Neural progenitor cell (in vitro differentiated cells): ENCODE measurements around the gene MYO1E. TPM values are rescaled to one million over a fixed set of nuclear protein-coding genes. Genes with fewer than 3 reads are reported as not detected.

Experiments
- DNase-seq: peaks from one replicate; pipeline ENCODE4 v3.0.0-alpha.2; 2016; ENCODE audit warnings: low spot score
- H2AFZ ChIP-seq: fragments of 200-600 bp; sonication (generic); replicated peaks from 2 replicates; pipeline ENCODE4 v1.6.1; 2016; ENCODE audit warnings: antibody characterized with exemption
- H3F3A ChIP-seq: fragments of 200-600 bp; sonication (generic); 2 replicates; pipeline ENCODE4 v1.6.1; 2016; ENCODE audit warnings: antibody characterized with exemption, low read depth
- H3K27ac ChIP-seq: fragments of 200-600 bp; sonication (generic); 2 replicates; pipeline ENCODE4 v1.5.1; 2016; ENCODE audit warnings: mild to moderate bottlenecking
- H3K27me3 ChIP-seq: fragments of 200-600 bp; sonication (generic); 2 replicates; pipeline ENCODE4 v1.6.1; 2016; ENCODE audit warnings: mild to moderate bottlenecking, moderate library complexity
- H3K36me3 ChIP-seq: fragments of 200-600 bp; sonication (generic); 2 replicates; pipeline ENCODE4 v1.5.1; 2016
- H3K4me1 ChIP-seq: fragments of 200-600 bp; sonication (generic); 2 replicates; pipeline ENCODE4 v1.6.1; 2016; ENCODE audit warnings: mixed run types
- H3K4me2 ChIP-seq: fragments of 200-600 bp; sonication (generic); 2 replicates; pipeline ENCODE4 v1.6.1; 2016
- H3K4me3 ChIP-seq: fragments of 200-600 bp; sonication (generic); 2 replicates; pipeline ENCODE4 v1.5.1; 2016
- H3K79me2 ChIP-seq: fragments of 200-600 bp; sonication (generic); 2 replicates; pipeline ENCODE4 v1.6.1; 2016; ENCODE audit warnings: low read depth
- H3K9ac ChIP-seq: fragments of 200-600 bp; sonication (generic); 2 replicates; pipeline ENCODE4 v1.6.1; 2016
- H3K9me3 ChIP-seq: fragments of 200-600 bp; sonication (generic); 2 replicates; pipeline ENCODE4 v1.5.1; 2016; ENCODE audit warnings: low read depth
- H4K20me1 ChIP-seq: fragments of 200-600 bp; sonication (generic); 2 replicates; pipeline ENCODE4 v1.6.1; 2016; ENCODE audit warnings: low read depth
- H3K27ac Mint-ChIP-seq: 3 replicates; pipeline ENCODE4 v1.8.0; 2021; ENCODE audit warnings: mixed read lengths
- H3K27me3 Mint-ChIP-seq: 2 replicates; pipeline ENCODE4 v1.8.0; 2022; ENCODE audit warnings: low read depth, mild to moderate bottlenecking, inconsistent platforms, moderate library complexity, mixed read lengths; ENCODE audit not compliant: insufficient read depth
- H3K36me3 Mint-ChIP-seq: 3 replicates; pipeline ENCODE4 v1.8.0; 2021; ENCODE audit warnings: mixed read lengths
- H3K4me1 Mint-ChIP-seq: 3 replicates; pipeline ENCODE4 v1.8.0; 2021; ENCODE audit warnings: mixed read lengths
- H3K4me3 Mint-ChIP-seq: 3 replicates; pipeline ENCODE4 v1.8.0; 2021; ENCODE audit warnings: mild to moderate bottlenecking, moderate library complexity, mixed read lengths
- H3K9me3 Mint-ChIP-seq: 3 replicates; pipeline ENCODE4 v1.8.0; 2020; ENCODE audit warnings: mixed read lengths
- EZH2 ChIP-seq: fragments of 200-600 bp; sonication (generic); IDR thresholded peaks from 2 replicates; pipeline ENCODE4 v1.6.1; 2017; ENCODE audit warnings: antibody characterized with exemption, mild to moderate bottlenecking, moderate library complexity
- EZH2phosphoT487 ChIP-seq: fragments of 200-600 bp; sonication (generic); IDR thresholded peaks from 2 replicates; pipeline ENCODE4 v1.6.1; 2017; ENCODE audit warnings: antibody characterized with exemption
- total RNA-seq: library from RNA; depleted of rRNA; stranded (reverse); fragments of >200 nt; gene quantifications from 2 replicates; pipeline ENCODE4 v1.2.3, GENCODE V29; 2015; ENCODE audit warnings: low replicate concordance
- TF ChIP-seq, protein P1 (sequence below): fragments of 200-600 bp; sonication (generic); IDR thresholded peaks from 2 replicates; pipeline ENCODE4 v1.5.1; 2017; ENCODE audit warnings: antibody characterized with exemption, mild to moderate bottlenecking

MYO1E gene
- total RNA-seq, 1 donor from 2014 or later, result 49.7 TPM

DNA sequence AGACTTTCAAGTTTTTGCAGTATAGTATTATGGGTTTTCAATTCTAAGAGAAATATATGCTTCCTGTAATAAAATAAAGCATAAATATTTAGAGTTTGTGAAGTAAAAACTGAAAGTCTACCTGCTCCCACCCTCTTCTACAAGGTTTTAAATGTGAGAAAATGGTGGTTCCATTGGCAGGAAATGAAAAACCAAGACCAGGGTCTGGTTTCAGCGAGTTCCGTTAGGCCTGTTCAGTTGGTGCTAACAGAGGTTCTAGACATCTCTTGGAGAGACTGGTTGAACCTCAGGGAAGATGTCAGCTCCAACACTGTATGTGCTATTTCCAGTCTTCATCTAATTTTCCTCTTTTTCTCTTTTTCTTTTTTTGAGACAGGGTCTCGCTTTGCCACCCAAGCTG lies 11.8 kb upstream of the MYO1E start:
- no peak overlapping the region for H3K4me2 ChIP-seq

DNA sequence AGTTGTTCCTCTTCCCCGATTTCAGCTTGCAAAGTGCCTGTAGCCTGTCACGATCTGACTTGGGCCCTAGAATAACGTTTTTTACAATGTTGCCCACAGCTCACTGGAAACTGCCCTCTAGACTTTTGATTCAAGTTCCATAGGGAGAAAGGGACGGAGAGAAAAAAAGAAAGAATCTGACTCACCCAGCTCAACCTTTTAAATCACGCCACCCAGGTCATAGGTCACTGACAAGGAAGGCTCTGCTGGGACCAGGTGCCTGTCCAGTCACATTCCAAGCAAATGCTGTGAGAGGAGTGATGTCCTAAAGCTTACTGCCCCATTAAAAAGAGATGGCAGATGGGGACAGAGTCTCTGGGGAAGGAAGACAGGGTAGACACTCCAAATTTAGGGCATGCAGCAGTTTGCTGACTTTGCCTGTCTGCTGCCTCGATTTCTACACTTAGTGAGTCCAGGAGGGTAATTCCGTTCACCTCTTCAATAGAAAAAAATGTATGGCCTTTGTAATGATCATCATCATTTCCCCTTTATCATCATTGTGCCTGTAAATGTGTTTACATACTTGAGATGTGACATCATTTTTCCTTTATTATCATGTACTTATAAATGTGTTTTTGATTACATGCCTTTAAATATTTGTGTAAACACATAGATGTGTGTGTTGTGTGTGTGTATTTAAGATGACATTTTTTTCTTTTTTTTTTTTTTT lies 8.4 kb upstream of the MYO1E start:
- H3K4me3 ChIP-seq, result no peak overlapping the region
- no peaks in the 10 kb centered on the region for H3K79me2 ChIP-seq
- H3F3A ChIP-seq, result peaks cover 4% of the 10 kb centered on the region
- peak; percentile 24 for DNase-seq
- Mint-ChIP-seq H3K27ac (no peak overlapping the region), H3K4me1 (peaks cover 4% of the 10 kb centered on the region), H3K4me3 (no peak overlapping the region), H3K27me3 (no peaks in the 10 kb centered on the region), H3K36me3 (no peaks in the 10 kb centered on the region), H3K9me3 (no peaks in the 10 kb centered on the region)
- H4K20me1 ChIP-seq, result no peaks in the 10 kb centered on the region
- TF ChIP-seq, protein P1, sequence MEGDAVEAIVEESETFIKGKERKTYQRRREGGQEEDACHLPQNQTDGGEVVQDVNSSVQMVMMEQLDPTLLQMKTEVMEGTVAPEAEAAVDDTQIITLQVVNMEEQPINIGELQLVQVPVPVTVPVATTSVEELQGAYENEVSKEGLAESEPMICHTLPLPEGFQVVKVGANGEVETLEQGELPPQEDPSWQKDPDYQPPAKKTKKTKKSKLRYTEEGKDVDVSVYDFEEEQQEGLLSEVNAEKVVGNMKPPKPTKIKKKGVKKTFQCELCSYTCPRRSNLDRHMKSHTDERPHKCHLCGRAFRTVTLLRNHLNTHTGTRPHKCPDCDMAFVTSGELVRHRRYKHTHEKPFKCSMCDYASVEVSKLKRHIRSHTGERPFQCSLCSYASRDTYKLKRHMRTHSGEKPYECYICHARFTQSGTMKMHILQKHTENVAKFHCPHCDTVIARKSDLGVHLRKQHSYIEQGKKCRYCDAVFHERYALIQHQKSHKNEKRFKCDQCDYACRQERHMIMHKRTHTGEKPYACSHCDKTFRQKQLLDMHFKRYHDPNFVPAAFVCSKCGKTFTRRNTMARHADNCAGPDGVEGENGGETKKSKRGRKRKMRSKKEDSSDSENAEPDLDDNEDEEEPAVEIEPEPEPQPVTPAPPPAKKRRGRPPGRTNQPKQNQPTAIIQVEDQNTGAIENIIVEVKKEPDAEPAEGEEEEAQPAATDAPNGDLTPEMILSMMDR, result no peak
- TF ChIP-seq EZH2 (no peak), EZH2phosphoT487 (no peak)
- no peaks in the 10 kb centered on the region for H3K9me3 ChIP-seq
- no peaks in the 10 kb centered on the region for H3K4me1 ChIP-seq
- H2AFZ ChIP-seq, result no peak overlapping the region
- H3K27me3 ChIP-seq, result no peaks in the 10 kb centered on the region
- H3K36me3 ChIP-seq, result no peaks in the 10 kb centered on the region
- H3K27ac ChIP-seq, result no peak overlapping the region
- H3K9ac ChIP-seq, result no peak overlapping the region
- no peak overlapping the region for H3K4me2 ChIP-seq

More for the DNA sequence above, 11.8 kb upstream of the MYO1E start:
- H3K9ac ChIP-seq, result no peak overlapping the region
- Mint-ChIP-seq H3K27me3 (peaks cover 2% of the 10 kb centered on the region), H3K4me1 (peaks cover 4% of the 10 kb centered on the region), H3K36me3 (no peaks in the 10 kb centered on the region), H3K27ac (no peak overlapping the region), H3K9me3 (no peaks in the 10 kb centered on the region), H3K4me3 (no peak overlapping the region)
- H3K9me3 ChIP-seq, result no peaks in the 10 kb centered on the region
- H3K4me1 ChIP-seq, result no peaks in the 10 kb centered on the region
- no peak for DNase-seq
- H3K4me3 ChIP-seq, result no peak overlapping the region
- TF ChIP-seq EZH2phosphoT487 (no peak), EZH2 (no peak)
- TF ChIP-seq, protein P1, result no peak
- peaks cover 4% of the 10 kb centered on the region for H3F3A ChIP-seq
- H3K27me3 ChIP-seq, result no peaks in the 10 kb centered on the region
- H3K79me2 ChIP-seq, result no peaks in the 10 kb centered on the region
- no peak overlapping the region for H2AFZ ChIP-seq
- no peaks in the 10 kb centered on the region for H3K36me3 ChIP-seq
- no peak overlapping the region for H3K27ac ChIP-seq
- no peaks in the 10 kb centered on the region for H4K20me1 ChIP-seq

DNA sequence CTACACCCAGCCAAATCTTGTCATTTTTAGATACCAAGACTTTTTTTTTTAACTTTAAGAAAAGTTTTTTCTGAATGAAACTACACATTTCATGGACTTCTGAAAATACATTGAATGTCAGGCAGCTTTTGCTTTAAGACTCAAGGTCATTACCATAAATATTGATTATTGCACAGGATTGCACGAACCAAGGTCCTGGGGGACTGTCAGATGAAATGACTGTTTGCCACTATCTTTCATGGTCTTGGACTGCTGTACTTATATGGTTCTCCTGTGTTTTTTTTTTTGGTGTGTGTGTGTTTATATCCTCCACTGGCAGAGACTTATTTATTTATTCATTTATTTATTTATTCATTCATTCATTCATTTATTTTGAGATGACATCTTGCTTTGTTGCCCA lies 6.9 kb upstream of the MYO1E start:
- no peak overlapping the region for H3K9ac ChIP-seq

More for the DNA sequence above, 6.9 kb upstream of the MYO1E start:
- H4K20me1 ChIP-seq, result no peaks in the 10 kb centered on the region
- H2AFZ ChIP-seq, result no peak overlapping the region
- no peak overlapping the region for H3K4me3 Mint-ChIP-seq
- DNase-seq, result no peak
- no peaks in the 10 kb centered on the region for H3K27me3 ChIP-seq
- no peak overlapping the region for H3K4me3 ChIP-seq
- no peak overlapping the region for H3K27ac Mint-ChIP-seq
- no peaks in the 10 kb centered on the region for H3K36me3 Mint-ChIP-seq
- TF ChIP-seq, protein P1, result no peak
- no peaks in the 10 kb centered on the region for H3K36me3 ChIP-seq
- H3K27ac ChIP-seq, result no peak overlapping the region
- H3K4me2 ChIP-seq, result no peak overlapping the region
- H3K9me3 ChIP-seq, result no peaks in the 10 kb centered on the region
- no peaks in the 10 kb centered on the region for H3K9me3 Mint-ChIP-seq
- peaks cover 4% of the 10 kb centered on the region for H3F3A ChIP-seq
- peaks cover 4% of the 10 kb centered on the region for H3K4me1 Mint-ChIP-seq
- peaks cover 3% of the 10 kb centered on the region for H3K27me3 Mint-ChIP-seq
- no peaks in the 10 kb centered on the region for H3K4me1 ChIP-seq
- no peaks in the 10 kb centered on the region for H3K79me2 ChIP-seq
